Gastroesophageal sphincter (tissue), 4 donors: Measurements from ENCODE around the gene FMOD. TPM values are rescaled to one million over a fixed set of nuclear protein-coding genes. Genes with fewer than 3 reads are reported as not detected.
A peak's percentile ranks its signal among the peaks of the same experiment; 100 is the strongest.

ENCODE experiments used
- ATAC-seq: fragments of 150-250 bp; one replicate; pipeline ENCODE4 v1.9.1; 2016; ENCODE audit warnings: mild to moderate bottlenecking, moderate library complexity
- H3K27ac ChIP-seq, 4 donors: fragments of 200-600 bp; sonication (generic) in 3 of 4; 1 replicate in 3 of 4; 2 replicates in 1 of 4; pipeline ENCODE4 v1.5.1; 2016 to 2019
- H3K27me3 ChIP-seq: fragments of 200-600 bp; sonication (generic); one replicate; pipeline ENCODE4 v1.5.1; 2019
- H3K36me3 ChIP-seq, 2 donors: fragments of 200-600 bp; sonication (generic); one replicate each; pipeline ENCODE4 v1.5.1; 2019; ENCODE audit warnings: control low read depth in 1 of 2
- H3K4me1 ChIP-seq, 3 donors: fragments of 200-600 bp; sonication (generic); 1 replicate in 2 of 3; 2 replicates in 1 of 3; pipeline ENCODE4 v1.5.1; 2016 to 2019; ENCODE audit warnings: control low read depth in 2 of 3
- H3K4me3 ChIP-seq, 2 donors: fragments of 200-600 bp; sonication (generic); one replicate each; pipeline ENCODE4 v1.5.1; 2019; ENCODE audit warnings: mild to moderate bottlenecking in 1 of 2, moderate library complexity in 1 of 2
- H3K9me3 ChIP-seq, 3 donors: fragments of 200-600 bp; sonication (generic); one replicate each; pipeline ENCODE4 v1.5.1; 2017 to 2019; ENCODE audit warnings: control low read depth in 2 of 3
- EP300 ChIP-seq: sonication (generic); formaldehyde crosslinking; IDR thresholded peaks from one replicate; pipeline ENCODE4 v1.6.1; 2017; ENCODE audit warnings: antibody characterized with exemption, mild to moderate bottlenecking
- POLR2A ChIP-seq, 2 donors: fragments of 450-650 bp; IDR thresholded peaks; one replicate each; pipeline ENCODE4 v1.6.1; 2017; ENCODE audit warnings: antibody characterized with exemption in 2 of 2, mild to moderate bottlenecking in 2 of 2, moderate library complexity in 1 of 2
- POLR2AphosphoS5 ChIP-seq: sonication (generic); formaldehyde crosslinking; IDR thresholded peaks from one replicate; pipeline ENCODE4 v1.6.1; 2017; ENCODE audit warnings: antibody characterized with exemption
- WGBS, 2 donors: methylation state at CpG; one replicate each; pipeline ENCODE4 v1.1.5; 2018; ENCODE audit warnings: low coverage in 1 of 2; 5-methylcytosine and 5-hydroxymethylcytosine counted together
- total RNA-seq, 4 donors: library from RNA; depleted of rRNA; stranded (reverse); fragments of >200 nt; gene quantifications; one replicate each; pipeline ENCODE4 v1.1.0, GENCODE V29; 2016
- TF ChIP-seq, protein P1 (sequence below), 4 experiments: fragments of 200-600 bp in 2 of 4; fragments of 450-650 bp in 2 of 4; sonication (generic) in 1 of 4; IDR thresholded peaks; one replicate each; pipeline ENCODE4 v1.5.1; 2017 to 2019; ENCODE audit warnings: antibody characterized with exemption in 4 of 4, mild to moderate bottlenecking in 2 of 4, moderate library complexity in 2 of 4

The FMOD gene
- total RNA-seq, 4 donors from 2014 or later: 19.3 to 53.6 (median 37.9) TPM

DNA sequence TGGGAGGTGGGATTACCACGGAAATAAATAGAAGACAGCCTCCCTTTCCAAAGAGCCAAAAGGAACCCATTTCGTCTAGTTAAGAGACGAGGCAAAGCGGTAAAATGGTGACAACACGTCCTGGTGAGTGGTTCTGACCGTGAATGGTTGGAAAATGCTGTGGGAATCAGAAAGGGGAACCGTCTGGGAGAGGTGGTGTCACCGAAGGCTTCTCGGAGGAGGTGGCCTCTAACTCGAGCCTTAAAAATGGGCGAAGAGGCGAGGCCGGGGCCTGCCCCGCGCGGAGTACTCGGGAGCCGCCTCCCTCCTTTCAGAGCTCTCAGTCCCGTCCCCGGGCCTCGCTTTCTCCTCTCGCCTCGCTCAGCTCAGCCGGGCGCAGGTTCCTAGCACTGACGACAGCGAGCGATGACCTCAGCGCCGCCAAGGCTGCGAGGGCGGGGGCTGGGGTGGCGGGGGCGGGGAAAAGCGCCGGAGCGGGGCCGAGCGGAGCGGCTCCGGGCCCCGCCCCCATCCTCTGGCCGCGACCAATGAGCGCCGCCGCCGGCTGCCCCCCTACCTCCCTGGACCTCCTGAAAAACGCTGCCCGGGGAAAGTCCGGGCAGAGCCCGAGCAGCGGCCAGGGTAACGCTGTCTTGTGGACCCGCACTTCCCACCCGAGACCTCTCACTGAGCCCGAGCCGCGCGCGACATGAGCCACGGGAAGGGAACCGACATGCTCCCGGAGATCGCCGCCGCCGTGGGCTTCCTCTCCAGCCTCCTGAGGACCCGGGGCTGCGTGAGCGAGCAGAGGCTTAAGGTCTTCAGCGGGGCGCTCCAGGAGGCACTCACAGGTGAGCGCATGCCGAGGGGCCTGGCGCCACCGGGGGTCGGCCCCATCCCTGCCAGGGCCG is 45.8 kb downstream of the FMOD start, which contains the start of gene BTG2:
Gene BTG2, plus strand, starts transcription at position 601 of the 890 bp plus-strand sequence. Its CDS starts 88 bp downstream, at position 689.
- no peaks in the 10 kb centered on the region for H3K27me3 ChIP-seq
- H3K36me3 ChIP-seq: peaks cover 0 to 35% of the 10 kb centered on the region in 2 donors
- peak within 1 kb of the TSS; percentile 93 to 99 (median 96) for H3K27ac ChIP-seq
- TF ChIP-seq, protein P1, sequence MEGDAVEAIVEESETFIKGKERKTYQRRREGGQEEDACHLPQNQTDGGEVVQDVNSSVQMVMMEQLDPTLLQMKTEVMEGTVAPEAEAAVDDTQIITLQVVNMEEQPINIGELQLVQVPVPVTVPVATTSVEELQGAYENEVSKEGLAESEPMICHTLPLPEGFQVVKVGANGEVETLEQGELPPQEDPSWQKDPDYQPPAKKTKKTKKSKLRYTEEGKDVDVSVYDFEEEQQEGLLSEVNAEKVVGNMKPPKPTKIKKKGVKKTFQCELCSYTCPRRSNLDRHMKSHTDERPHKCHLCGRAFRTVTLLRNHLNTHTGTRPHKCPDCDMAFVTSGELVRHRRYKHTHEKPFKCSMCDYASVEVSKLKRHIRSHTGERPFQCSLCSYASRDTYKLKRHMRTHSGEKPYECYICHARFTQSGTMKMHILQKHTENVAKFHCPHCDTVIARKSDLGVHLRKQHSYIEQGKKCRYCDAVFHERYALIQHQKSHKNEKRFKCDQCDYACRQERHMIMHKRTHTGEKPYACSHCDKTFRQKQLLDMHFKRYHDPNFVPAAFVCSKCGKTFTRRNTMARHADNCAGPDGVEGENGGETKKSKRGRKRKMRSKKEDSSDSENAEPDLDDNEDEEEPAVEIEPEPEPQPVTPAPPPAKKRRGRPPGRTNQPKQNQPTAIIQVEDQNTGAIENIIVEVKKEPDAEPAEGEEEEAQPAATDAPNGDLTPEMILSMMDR (IDR thresholded peaks at IDR 0.05): peak in 2 of 4 experiments; percentile 7 to 11
- TF ChIP-seq EP300 (no peak), POLR2AphosphoS5 (peak; percentile 100), POLR2A (IDR thresholded peaks at IDR 0.05) (peak; percentile 100)
- peak within 1 kb of the TSS; percentile 76 to 92 for H3K4me3 ChIP-seq
- WGBS, 2 donors: 6 to 12% methylated on average over 12 to 15 of the region's 79 CpGs
- H3K9me3 ChIP-seq: no peaks in the 10 kb centered on the region
- H3K4me1 ChIP-seq: peaks cover 3 to 45% (median 25%) of the 10 kb centered on the region in 3 donors
- peak; percentile 92 for ATAC-seq

DNA sequence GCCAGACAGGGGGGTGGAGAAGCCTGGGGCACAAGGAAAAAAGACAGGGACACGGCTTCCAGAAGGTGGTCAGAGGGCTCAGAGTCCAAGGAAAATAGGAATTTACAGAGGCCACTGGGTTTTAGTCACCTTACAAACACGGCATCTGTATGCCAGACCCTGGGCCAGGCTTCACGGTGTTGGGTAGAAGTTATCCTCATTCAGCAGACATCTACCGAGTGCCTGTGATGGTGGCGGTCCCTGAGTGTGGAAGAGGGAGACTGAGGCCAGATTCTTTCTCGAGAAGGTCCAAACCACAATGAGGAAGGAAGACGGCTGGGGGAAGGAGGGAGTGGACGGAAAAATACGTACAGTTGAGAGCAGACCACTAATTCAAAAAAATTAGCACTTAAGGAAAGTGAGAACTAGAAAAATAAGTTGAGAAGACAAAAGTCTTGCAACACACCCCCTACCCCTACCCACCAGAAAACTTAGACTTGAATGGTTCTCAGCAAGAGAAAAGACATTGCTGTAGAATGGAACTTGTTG is 46.5 kb downstream of the FMOD start:
- Histone ChIP-seq H3K27ac (peak overlapping the region; percentile 89 to 99 (median 96)), H3K4me1 (peaks cover 3 to 38% (median 25%) of the 10 kb centered on the region in 3 donors), H3K4me3 (peak overlapping the region in 1 of 2 donors; percentile 92), H3K9me3 (no peaks in the 10 kb centered on the region), H3K36me3 (peaks cover 0 to 28% of the 10 kb centered on the region in 2 donors), H3K27me3 (no peaks in the 10 kb centered on the region)
- WGBS, 2 donors: 83 to 85% methylated on average over 7 to 9 of the region's 9 CpGs
- TF ChIP-seq, protein P1 (IDR thresholded peaks at IDR 0.05): no peak
- TF ChIP-seq EP300 (no peak), POLR2AphosphoS5 (no peak), POLR2A (IDR thresholded peaks at IDR 0.05) (no peak)
- ATAC-seq: no peak

DNA sequence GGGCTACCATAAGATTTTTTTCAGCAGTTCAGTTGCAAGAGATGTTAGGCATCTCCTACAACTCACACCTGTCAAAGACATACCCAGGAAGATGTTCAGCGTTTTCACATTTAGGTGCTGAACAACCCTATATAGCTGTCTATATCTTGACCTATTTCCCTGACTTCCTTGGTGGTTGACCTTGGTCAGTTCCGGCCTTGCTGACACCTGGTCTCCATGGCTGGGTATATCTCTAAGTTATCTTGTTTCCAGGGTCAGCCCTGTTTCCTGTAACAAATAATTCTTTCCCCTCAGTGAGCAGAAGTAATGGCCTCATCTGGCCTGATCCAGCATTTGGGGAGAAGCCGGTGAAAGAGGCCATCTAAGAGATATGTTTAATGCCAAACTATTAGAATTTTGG is 48.0 kb downstream of the FMOD start:
- Histone ChIP-seq H3K27ac (peak overlapping the region in 1 of 4 donors; percentile 98), H3K27me3 (no peaks in the 10 kb centered on the region), H3K4me3 (no peak overlapping the region), H3K36me3 (peaks cover 0 to 13% of the 10 kb centered on the region in 2 donors), H3K9me3 (no peaks in the 10 kb centered on the region), H3K4me1 (peaks cover 3 to 23% (median 11%) of the 10 kb centered on the region in 3 donors)
- TF ChIP-seq POLR2A (IDR thresholded peaks at IDR 0.05) (peak in 1 of 2 donors; percentile 1), EP300 (no peak), POLR2AphosphoS5 (no peak)
- TF ChIP-seq, protein P1 (IDR thresholded peaks at IDR 0.05): no peak
- ATAC-seq: no peak
- WGBS, 2 donors: 89 to 100% methylated on average over 2 to 3 of the region's 3 CpGs

DNA sequence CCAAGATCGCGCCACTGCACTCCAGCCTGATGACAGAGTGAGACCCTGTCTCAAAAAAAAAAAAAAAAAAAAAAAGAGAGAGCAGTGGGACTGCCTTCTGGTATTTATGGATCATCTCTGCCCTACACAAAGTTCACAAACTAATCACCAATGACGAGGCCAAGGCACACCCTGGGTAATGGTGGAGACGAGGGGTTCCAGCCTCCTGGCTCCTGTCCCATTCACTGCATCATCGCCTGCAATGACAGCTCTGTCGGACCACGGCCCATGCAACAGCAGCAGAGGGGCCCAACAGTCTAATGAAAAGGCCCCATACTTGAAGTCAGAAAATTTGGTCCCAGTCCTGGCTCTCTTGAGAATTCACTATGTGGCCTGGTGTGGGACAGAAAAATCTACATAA is 48.5 kb downstream of the FMOD start:
- no peak overlapping the region for H3K27ac ChIP-seq
- 83% methylated on average over 1 to 4 of the region's 7 CpGs for WGBS, 2 donors
- H3K4me3 ChIP-seq: no peak overlapping the region
- ATAC-seq: no peak
- H3K4me1 ChIP-seq: peaks cover 0 to 18% (median 7%) of the 10 kb centered on the region in 3 donors
- no peak for TF ChIP-seq POLR2AphosphoS5
- TF ChIP-seq, protein P1 (IDR thresholded peaks at IDR 0.05): no peak
- no peak for TF ChIP-seq EP300
- TF ChIP-seq POLR2A (IDR thresholded peaks at IDR 0.05): no peak
- peaks cover 0 to 8% of the 10 kb centered on the region in 2 donors for H3K36me3 ChIP-seq
- no peaks in the 10 kb centered on the region for H3K9me3 ChIP-seq
- no peaks in the 10 kb centered on the region for H3K27me3 ChIP-seq
